GM21526 (cell line): ENCODE results near the gene SAPCD1.
A peak's percentile ranks its signal among the peaks of the same experiment; 100 is the strongest.
"Not testable (repeated sequence)": the region's sequence is repeated elsewhere in the genome, so short reads cannot be mapped to it uniquely, and the experiment has no call there.

Experiments
- ATAC-seq: cut with Tn5 transposase; IDR thresholded peaks from one replicate; pipeline ENCODE4 v1.9.1; 2021; ENCODE audit warnings: moderate library complexity; ENCODE audit not compliant: unreplicated experiment, low FRiP score

The SAPCD1 gene

GRCh38 chr6:31776485-31776988 is 14.1 kb downstream of the SAPCD1 start:
- ATAC-seq, result no peak

DNA sequence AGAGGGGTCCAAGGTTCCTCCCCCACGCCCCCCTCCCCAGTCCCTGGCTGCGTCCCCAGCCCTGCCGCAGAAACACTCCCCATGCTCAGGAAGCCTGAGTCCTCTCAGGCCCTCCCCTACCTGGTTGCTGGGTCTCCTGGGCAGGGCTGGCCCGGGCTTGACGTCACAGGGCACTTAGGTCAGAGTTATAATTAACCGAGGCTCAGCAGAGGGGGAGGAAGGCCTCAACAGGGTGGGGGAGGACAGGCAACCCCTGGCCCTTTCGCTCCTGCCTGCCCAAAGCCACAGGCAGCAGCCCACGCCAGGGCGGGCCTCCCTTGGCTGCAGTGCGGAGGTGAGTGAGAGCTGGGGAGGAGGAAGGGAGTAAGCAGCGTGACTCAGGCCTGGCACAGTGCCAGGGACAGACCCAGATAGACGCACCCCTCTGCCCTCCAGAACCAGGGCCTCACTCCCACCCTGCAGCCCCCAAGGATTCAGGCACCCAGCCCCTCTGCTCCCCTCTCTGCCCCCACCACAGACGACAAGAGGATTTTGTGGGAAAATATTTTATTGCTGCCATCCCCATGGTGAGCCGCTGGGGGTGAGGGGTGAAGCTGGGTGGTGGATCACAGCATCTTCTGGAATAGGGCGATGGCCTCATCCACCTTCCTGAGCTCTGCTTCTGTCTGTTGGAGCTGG is 14.7 kb downstream of the SAPCD1 start, which contains the start of gene VWA7:
TSS of gene VWA7 (minus strand) at position 340 of the 678 bp plus-strand sequence. CDS start 549 bp downstream, outside the sequence.
- ATAC-seq, result peak; percentile 42

GRCh38 chr6:31777667-31778050 is 15.2 kb downstream of the SAPCD1 start:
- ATAC-seq, result no peak

- no peak for ATAC-seq
Measured at GRCh38 chr6:31778193-31778592, 15.7 kb downstream of the SAPCD1 start.

- ATAC-seq, result no peak
Measured at GRCh38 chr6:31778999-31779885, 16.8 kb downstream of the SAPCD1 start.

GRCh38 chr6:31779908-31780307 is 17.5 kb downstream of the SAPCD1 start:
- ATAC-seq, result no peak

DNA sequence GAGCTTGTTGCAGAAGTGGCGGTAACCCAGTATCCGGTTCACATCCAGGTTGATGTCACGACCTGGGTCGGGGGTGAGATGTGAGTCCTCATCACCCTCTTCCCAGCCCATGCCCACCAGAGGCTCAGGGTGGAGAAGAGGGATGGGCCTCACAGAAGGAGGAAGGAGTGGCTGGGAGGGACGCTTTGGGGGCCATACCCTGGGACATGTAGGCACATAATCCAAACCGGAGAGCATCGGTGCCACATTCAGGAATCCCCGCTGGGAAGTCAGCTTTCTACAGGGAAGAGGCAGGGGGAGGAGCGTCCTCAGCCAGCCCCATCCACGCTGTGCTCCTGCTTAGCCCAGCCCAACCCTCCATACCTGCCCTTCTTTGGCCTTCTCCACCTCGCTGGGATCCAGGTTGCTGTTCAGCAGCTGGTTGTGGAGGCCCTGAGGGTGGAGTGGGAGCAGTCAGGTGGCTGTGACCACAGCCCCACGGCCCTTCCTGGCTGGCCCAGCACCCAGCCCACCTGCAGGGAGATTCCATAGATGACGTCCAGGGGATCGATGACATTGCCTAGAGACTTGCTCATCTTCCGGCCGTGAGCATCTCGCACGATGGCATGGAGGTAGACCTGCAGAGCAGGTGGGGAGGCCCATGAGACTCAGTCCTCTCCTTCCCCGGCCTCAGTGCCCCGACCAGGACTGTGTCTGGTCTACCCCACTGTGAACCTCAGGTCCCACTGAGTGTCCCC is 18.2 kb downstream of the SAPCD1 start:
- ATAC-seq, result no peak

DNA sequence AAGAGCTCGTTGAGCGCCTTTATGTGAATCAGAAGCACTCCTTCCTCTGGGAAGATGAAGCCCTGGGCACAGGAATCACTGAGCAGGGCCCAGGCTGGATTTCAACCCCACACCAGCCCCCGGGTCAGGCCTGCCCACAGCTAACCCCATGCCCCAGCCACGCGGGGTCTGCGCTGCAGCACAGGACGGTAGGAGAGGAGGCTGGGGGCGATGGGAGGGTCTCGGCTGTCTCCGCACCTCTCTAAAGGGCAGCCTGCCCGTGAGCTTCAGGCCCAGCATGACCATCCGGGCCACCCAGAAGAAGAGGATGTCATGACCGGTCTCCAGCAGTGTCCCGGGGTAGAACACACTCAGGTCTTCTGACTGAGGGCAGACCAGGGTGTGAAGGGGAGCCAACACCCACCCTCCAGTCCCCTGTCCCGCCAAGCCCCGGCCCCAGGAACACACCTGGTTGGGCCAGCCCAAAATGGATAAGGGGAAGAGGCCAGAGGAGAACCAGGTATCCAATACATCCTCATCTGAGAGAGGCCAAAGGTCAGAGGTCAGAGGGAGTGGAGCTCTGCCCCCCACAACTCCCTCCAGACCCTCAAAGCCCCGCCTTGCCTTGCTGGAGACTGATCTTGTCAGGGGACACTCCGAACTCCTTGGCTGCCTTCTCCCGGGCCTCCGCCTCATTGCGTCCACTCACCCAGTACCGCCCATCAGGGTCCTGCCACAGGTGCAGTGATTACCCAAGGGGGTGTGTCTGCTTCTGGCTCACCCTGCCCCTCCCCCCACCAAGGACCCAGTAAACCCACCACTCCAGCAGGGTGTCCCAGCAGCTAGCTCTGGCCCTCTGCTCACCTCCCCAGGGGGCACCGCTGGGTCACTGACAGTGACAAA is 19.0 kb downstream of the SAPCD1 start:
- no peak for ATAC-seq

GRCh38 chr6:31782126-31782855 is 19.8 kb downstream of the SAPCD1 start:
- ATAC-seq, result no peak

DNA sequence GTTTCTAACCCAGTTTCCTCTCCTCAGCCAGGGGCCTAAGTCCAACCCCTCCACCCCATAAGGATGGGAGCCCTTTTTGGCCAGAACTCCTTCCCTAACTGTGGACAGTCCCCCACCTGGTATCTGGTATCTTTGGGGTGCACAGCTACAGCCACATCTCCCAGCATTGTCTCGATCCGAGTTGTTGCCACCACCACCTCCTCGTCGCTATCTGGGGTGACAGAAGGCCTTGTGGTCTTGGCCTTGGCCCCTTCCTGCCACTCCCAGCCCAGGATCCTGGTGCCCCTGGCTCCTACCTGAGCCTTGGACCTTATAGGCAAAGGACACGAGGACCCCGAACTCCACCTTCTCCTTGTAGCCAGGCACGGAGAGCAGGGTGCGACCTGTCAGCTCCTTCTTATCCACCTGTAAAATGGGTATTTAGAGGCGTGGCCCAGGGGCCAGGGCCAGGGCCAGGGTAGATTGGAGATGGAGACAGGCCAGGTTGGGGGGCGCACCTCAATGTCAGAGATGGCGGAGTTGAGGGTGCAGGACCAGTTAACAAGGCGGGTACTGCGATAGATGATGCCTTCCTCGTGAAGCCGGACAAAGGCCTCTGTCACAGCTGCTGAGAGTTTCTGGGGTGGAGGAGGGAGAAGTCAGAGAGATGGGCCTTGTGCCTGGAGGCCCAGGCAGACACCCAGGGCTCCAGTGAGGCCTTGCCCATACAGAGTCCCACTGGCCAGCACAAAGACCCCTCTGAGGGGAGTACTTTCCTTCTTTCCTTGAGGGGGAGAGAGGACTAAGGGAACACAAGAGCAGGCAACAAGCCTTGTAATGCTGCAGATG is 21.9 kb downstream of the SAPCD1 start:
- no peak for ATAC-seq

- no peak for ATAC-seq
Measured at GRCh38 chr6:31785475-31785874, 23.0 kb downstream of the SAPCD1 start.

DNA sequence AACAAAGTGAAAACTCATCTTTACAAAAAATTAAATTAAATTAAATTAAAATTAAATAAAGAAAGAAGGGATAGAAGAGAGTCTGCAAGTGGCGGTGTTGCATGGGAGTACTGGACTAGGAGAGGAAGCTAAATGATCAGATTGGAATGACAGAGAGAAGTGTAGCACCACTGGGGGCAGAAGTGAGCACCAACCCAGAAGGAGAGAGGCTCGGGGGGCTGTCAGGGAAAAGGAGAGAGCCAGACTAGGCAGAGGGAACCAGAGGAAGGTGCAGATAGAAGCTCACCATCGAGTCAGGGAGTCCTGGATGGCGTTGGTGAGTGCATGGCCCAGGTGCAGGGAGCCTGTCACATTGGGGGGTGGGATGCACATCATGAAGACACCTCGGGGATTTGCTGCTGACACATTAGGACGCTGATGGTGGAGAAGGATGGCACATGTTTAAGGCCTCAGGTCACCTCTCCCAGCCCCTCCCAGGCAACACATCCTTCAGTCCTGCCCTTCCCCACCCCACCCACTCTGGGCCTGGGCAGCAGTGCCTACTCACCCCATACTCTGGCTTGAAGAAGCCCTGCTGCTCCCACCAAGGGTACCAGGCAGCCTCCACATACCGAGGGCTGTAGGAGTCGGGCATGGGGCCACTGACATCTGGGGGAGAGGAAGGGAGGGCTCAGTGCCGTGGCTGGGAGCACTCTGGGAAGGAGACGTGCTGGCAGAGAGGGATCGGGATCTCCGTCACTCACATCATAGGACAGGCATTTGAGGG is 29.1 kb downstream of the SAPCD1 start:
- ATAC-seq, result no peak

- ATAC-seq, result no peak
Measured at GRCh38 chr6:31792090-31792374, 29.6 kb downstream of the SAPCD1 start.

DNA sequence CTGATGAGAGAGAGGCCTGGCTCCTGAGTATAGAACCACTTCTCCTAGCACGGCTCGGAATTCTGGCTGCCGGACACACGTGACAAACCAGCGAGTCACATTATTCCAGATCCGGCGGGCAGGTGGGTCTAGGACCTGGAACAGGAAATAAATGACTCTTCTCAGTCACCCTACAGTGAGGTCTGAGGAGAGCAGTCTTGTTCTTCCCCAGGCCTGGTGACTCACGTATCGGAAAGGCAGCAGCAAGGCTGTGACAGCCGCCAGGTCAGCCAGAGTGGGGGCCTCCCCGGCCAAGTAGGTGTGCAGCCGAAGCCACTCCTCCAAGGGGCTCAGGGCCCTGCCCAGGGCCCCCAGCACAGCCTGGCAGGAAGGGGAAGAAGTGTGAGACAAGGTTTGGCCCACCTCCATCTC is 30.3 kb downstream of the SAPCD1 start:
- no peak for ATAC-seq

DNA sequence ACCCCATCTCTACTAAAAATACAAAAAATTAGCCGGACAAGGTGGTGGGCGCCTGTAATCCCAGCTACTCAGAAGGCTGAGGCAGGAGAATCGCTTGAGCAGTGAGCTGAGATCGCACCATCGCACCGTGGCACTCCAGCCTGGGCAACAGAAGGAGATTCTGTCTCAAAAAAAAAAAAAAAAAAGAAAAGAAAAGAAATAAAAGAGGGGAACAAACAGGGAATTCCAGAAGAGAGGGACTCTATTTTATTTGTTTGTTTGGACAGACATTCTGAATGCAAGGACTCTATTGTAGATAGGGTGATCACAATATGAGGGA is 31.4 kb downstream of the SAPCD1 start:
- ATAC-seq, result not testable (repeated sequence)

DNA sequence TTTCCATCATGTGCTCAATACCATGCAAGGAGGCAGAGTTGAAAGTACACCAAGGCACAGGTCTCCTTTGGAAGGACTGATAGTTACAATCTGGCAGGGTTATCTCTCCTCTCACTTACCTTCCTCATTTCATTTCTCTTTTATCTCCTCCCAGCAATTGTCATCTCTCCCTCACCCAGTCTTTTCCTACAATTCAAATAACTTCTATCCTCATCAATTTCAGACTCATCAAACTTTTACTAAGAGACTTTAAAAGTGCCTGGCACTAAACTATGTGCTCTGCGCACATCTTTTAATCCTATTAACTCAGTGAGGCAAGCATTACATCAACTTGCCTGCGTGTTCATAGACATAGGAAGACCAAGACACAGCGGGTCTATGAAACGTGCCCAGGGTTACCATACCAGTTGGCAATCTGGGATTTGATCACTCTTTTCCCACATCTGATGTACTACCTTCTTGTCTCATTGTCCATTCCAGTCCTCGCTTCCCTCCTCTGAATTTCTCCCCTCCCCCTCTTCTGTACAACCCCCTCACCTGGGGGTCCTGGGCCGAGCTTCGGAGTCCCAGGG is 31.9 kb downstream of the SAPCD1 start:
- no peak for ATAC-seq

GRCh38 chr6:31794866-31795615 is 32.6 kb downstream of the SAPCD1 start:
- ATAC-seq, result no peak
